RWPE2 (cell line): ENCODE data around the gene SPEG.
A peak's percentile ranks its signal among the peaks of the same experiment; 100 is the strongest.

ENCODE experiments used
- ATAC-seq: fragments of 200-7000 bp; cut with Tn5 transposase; 3 replicates; pipeline ENCODE4 v1.9.1; 2021; ENCODE audit warnings: low read depth
- DNase-seq: peaks from one replicate; pipeline ENCODE4 v3.0.0-alpha.2; 2020; ENCODE audit warnings: low spot score
- H3K27ac ChIP-seq: fragments of 450-650 bp; 2 replicates; pipeline ENCODE4 v1.5.1; 2017; ENCODE audit warnings: mild to moderate bottlenecking; ENCODE audit not compliant: poor library complexity, severe bottlenecking
- H3K27me3 ChIP-seq: fragments of 250-450 bp; sonication (Bioruptor Pico); 2 replicates; pipeline ENCODE4 v1.5.1; 2021; ENCODE audit warnings: mild to moderate bottlenecking, moderate library complexity; ENCODE audit not compliant: insufficient read depth, poor library complexity, severe bottlenecking
- H3K36me3 ChIP-seq: fragments of 250-450 bp; sonication (Bioruptor Pico); 2 replicates; pipeline ENCODE4 v1.5.1; 2020; ENCODE audit warnings: low read depth, mild to moderate bottlenecking, moderate library complexity
- H3K4me1 ChIP-seq: fragments of 250-450 bp; sonication (Bioruptor Pico); 2 replicates; pipeline ENCODE4 v1.5.1; 2021; ENCODE audit warnings: mild to moderate bottlenecking, moderate library complexity; ENCODE audit not compliant: insufficient read depth, poor library complexity, severe bottlenecking
- H3K4me3 ChIP-seq: fragments of 250-450 bp; sonication (Bioruptor Pico); 2 replicates; pipeline ENCODE4 v1.5.1; 2021; ENCODE audit warnings: mild to moderate bottlenecking, moderate library complexity; ENCODE audit not compliant: severe bottlenecking
- H3K9me3 ChIP-seq: fragments of 250-450 bp; sonication (Bioruptor Pico); 2 replicates; pipeline ENCODE4 v1.5.1; 2021; ENCODE audit warnings: mild to moderate bottlenecking, moderate library complexity; ENCODE audit not compliant: severe bottlenecking
- TF ChIP-seq, protein P1 (sequence below): fragments of 450-650 bp; IDR thresholded peaks from one replicate; pipeline ENCODE4 v1.5.1; 2017; ENCODE audit warnings: mild to moderate bottlenecking, moderate library complexity; ENCODE audit not compliant: poor library complexity, severe bottlenecking

SPEG gene

DNA sequence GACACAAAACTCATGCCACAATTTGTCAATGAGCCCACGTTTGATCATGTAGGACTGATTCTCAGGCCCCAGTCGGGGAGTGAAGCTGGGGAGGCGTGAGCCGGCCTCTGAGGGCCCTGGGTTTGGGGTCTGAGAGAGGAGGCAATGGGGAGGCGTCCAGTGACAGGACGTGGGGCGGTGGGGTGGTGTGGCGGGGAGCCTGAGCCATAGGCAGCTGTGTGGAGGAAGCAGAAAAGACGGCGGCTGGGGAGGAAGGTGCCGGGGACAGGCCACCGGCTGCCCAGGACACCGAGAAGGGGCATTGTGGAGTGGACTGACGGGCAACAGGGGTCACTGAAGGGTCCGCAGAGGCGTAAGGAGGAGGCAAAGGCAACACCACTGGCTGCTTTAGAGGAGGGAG is 101.8 kb downstream of the SPEG start:
- Histone ChIP-seq H3K27me3 (no peaks in the 10 kb centered on the region), H3K4me1 (peaks cover 9% of the 10 kb centered on the region), H3K27ac (no peak overlapping the region), H3K36me3 (peaks cover 24% of the 10 kb centered on the region), H3K9me3 (no peaks in the 10 kb centered on the region), H3K4me3 (no peak overlapping the region)
- TF ChIP-seq, protein P1, sequence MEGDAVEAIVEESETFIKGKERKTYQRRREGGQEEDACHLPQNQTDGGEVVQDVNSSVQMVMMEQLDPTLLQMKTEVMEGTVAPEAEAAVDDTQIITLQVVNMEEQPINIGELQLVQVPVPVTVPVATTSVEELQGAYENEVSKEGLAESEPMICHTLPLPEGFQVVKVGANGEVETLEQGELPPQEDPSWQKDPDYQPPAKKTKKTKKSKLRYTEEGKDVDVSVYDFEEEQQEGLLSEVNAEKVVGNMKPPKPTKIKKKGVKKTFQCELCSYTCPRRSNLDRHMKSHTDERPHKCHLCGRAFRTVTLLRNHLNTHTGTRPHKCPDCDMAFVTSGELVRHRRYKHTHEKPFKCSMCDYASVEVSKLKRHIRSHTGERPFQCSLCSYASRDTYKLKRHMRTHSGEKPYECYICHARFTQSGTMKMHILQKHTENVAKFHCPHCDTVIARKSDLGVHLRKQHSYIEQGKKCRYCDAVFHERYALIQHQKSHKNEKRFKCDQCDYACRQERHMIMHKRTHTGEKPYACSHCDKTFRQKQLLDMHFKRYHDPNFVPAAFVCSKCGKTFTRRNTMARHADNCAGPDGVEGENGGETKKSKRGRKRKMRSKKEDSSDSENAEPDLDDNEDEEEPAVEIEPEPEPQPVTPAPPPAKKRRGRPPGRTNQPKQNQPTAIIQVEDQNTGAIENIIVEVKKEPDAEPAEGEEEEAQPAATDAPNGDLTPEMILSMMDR, result no peak
- DNase-seq (no peak), ATAC-seq (no peak)

DNA sequence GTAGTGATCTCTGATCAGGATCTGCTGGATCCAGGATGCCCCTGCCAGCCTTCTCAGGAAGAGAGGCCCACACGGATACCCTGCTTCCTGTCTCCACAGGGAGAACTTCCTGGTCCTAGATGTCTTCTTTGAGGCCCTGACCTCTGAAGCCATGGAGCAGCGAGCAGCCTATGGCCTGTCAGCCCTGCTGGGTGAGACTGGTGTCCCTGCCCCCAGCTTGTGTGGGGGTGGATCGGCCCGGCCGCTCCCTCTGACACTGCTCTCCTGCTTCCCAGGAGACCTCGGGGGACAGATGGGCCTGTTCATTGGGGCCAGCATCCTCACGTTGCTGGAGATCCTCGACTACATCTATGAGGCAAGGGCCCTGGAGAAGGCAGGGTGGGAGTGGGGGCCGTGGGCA is 102.3 kb downstream of the SPEG start:
- peaks cover 9% of the 10 kb centered on the region for H3K4me1 ChIP-seq
- no peak overlapping the region for H3K27ac ChIP-seq
- TF ChIP-seq, protein P1, result no peak
- peaks cover 27% of the 10 kb centered on the region for H3K36me3 ChIP-seq
- DNase-seq, result no peak
- ATAC-seq, result no peak
- H3K9me3 ChIP-seq, result no peaks in the 10 kb centered on the region
- H3K4me3 ChIP-seq, result no peak overlapping the region
- no peaks in the 10 kb centered on the region for H3K27me3 ChIP-seq

DNA sequence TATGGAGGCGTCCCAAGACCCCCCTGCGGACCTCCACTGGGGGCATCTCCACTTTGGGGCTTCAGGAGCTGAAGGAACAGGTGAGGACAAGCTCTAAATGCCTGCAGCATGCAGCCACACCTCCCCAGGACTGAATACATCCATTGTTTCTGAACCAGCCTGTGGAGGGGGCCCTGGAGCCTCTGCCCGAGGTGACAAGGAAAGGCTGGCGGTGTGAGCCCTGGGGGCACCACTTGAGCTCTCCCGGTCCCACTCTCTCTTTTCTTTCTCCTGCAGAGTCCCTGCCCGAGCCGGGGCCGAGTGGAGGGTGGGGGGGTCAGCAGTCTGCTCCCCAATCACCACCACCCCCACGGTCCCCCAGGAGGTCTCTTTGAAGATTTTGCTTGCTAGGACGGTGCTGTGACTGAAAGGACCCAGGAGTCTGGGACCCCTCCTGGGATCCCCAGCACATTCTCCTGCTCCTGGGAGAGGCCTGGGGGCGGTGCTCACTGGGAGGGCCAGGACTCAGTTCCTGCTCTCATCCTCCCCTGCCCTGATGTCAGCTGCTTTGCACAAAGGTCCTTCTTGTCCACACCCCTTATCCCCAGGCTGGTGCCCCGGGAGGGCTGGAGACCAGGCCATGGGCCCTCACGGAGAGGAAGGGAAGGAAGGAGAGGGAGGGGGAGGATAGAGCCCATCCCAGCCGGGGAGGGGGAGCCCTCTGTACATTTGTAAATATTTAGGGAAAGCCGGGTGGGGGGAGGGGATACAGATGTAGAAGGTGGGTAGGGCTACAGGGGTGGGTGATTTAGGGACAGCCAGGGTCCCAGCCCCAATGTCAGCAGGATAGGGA is 103.2 kb downstream of the SPEG start:
- TF ChIP-seq, protein P1, result no peak
- H3K4me3 ChIP-seq, result no peak overlapping the region

DNA sequence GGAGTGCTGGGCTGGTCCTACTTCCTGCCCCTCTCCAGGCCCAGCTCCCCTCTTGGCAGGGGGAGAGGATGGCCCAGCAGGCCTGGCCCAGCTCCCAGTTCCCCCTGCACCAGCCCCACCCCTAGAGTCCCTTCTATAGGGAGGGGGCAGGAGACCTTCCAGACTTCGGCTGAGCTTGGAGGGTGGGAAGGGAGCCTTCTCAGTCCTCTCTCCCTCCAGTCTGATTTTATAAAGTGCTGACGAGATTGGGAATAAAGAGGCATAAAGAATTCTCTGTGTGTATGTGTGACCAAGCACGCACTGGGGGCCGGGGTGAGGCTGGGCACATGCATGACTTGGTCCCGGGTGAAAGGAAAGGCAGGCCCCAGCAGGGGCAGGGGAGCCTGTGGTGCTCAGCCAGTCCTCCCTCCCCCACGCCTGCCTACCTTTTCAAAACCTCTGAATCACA is 103.9 kb downstream of the SPEG start:
- Histone ChIP-seq H3K27ac (peak overlapping the region; percentile 4), H3K4me1 (peaks cover 9% of the 10 kb centered on the region), H3K36me3 (peaks cover 27% of the 10 kb centered on the region), H3K27me3 (no peaks in the 10 kb centered on the region), H3K9me3 (no peaks in the 10 kb centered on the region), H3K4me3 (no peak overlapping the region)
- TF ChIP-seq, protein P1, result no peak
- no peak for DNase-seq
- ATAC-seq, result no peak

More for the DNA sequence above, 103.2 kb downstream of the SPEG start:
- Histone ChIP-seq H3K27ac (peak overlapping the region; percentile 4), H3K27me3 (no peaks in the 10 kb centered on the region), H3K36me3 (peaks cover 27% of the 10 kb centered on the region), H3K4me1 (peaks cover 9% of the 10 kb centered on the region), H3K9me3 (no peaks in the 10 kb centered on the region)
- ATAC-seq (no peak), DNase-seq (no peak)
